SKM-1 (cell line): Measurements from ENCODE around the gene NOL4L.

Experiments used
- DNase-seq: peaks from one replicate; lab custom pipeline; 2025; ENCODE audit not compliant: unreplicated experiment; lab: John Stamatoyannopoulos, UW

NOL4L gene

DNA sequence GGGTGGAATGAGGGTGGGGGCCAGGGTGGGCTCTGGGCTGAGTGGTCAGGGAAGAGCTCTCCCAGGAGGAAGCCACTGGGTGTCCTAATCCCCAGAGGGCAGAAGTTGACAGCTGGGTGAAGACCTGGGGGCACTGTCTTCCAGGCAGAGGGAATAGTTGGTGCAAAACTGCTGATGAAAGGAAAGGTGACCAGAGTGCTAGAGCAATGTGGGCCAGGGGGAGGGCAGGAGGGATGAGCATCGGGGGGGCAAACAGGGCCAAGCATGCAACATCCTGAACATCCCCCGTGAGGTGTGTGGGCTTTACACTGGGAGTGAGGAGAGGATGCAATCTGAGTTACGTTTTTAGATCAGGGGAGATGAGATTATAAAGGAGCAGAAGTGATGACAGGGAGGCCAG lies 97.8 kb downstream of the NOL4L start:
- DNase-seq: no peak

DNA sequence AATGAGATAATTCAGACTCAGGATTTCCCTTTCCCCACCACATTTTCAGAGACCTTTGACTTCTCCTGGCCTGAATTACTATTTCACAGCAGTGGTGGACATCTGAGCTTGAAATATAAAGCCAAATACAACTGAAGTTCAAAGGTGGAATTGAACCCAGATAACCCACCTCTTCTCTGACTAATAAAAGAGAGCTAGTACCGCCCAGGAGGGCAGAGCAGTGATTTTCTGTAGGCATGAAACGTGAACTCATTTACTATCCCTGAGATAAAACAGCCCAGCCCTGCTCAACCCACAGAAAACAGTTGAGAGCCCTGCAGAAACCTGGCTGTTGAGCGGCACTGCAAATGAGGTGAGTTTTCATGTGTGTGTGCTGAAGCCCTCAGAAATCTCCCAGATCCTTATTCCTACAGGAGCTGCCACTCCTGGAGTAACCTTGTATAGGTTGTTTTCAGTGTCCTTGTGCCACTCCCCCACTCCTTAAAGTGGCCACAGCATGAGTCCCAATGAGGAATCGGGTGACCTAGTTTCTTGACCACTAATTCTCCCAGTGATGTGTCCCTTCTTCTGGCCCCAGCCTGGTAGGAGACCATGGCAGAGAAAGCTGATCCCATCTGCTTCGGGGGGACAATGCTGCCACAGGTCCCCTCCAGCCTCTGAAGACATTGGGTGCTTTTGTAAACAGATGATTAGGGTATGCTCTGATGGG lies 99.2 kb downstream of the NOL4L start:
- no peak for DNase-seq

DNA sequence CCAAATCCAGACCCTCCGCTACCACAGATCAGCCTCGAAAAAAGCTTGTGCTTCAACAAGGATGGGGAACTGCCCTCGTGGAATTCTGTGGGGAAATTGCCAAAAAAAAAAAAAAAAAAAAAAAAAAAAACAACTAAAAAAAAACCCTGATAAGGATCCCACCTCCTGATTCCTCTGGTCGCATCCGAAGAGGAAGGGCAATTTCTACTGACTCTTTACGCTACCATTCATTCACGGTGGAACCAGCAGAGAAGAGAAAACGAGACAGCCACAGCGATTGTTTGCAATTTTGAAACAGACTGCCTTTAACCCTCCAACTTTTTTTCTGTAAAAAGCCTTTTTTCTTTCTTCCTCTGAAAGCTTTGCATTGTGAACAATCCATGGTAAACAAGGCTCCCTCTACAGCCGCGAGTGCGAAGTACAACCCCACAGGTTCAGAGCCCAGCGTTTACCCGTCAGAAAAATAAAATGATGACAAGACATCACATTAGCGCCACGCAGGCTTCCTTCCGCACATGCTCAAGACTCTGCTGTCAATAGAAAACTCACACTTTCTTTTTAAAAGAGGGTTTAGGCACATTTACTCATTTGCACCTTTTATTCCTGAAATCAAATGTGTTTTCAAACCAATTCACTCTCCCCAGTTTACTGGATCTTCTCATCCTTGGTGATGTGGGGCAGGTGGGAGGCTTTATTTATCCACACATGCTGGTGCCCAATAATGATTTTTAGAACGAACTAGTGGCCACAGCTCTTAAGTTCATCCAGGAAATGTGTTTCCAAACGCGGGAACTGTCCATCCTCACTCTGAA lies 100.0 kb downstream of the NOL4L start:
- DNase-seq: peak; percentile 76

DNA sequence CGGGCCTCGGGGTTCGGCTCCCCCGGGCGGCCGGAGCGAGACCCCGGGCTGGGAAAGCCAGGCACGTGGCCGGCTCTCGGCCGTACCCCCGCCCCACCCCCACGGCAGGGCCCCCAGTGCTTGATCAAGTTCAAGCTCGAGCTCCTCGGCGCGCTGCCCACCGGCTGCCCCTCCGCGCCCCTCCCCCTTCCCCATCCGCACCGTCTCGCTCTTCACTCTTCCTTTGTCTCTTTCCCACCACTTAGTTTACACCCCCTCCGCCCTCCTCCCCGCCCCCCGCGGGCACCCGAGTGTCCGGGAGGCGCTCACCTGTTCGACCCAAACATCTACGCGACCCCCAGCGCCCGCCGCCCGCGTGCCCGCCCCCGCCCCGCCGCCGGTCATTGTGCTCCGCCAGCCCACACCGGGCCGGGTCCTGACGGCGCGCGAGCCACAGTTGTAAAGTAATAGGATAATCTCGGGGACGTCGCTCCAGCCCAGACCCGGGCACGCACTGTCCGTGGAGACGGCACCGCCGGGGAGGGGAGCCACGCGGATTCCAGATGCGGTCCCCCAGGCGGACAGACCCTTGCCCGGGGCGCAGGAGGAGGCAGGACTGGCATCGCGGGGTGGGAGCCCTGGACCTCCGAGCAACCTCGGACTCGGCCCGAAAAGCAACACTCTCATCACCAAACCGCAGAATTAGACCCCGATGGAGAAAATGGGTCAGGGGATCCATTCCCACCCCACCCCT lies 100.7 kb downstream of the NOL4L start:
- DNase-seq: no peak

DNA sequence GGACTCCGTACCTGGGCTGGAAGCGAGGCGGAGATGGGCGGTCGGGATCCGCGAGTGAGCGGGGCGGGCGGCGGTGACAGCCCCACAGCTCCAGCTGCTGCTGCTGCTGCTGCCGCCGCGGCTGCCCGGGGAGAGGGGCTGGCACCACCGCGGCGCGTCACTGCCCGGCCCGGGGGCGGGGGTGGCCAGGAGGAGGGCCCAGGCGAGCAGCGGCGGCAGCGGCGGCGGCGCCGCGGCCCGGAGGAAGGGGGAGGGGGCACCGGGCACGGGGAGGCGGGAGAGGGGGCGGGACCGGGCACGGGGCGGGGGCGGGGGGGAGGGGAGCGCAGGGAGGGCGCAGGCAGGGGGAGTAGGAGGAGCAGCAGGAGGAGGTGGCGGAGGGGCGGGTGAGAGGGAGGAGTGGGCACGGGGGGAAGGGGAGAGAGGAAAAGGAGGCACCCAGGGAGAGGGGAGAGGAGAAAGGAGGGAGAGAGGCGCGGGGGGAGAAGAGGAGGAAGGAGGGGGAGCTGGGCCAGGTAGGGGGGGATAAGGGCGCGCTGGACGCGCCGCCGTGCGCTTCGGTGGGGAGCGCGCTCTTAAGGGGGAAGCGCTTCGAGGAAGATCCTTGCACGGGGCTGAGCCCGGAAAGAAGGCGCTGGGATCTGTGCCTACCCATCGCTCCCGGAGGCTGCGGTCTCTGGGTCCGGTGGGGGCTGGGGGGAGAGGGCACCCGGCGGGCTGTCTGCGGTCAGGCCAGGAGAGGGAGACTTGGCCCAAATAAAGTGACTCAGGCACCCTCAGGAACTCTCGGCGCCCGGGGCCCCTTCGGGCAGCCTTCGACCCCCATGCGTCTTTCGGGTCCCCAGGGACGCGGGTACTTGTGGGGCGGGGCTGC lies 101.5 kb downstream of the NOL4L start:
- DNase-seq: no peak

DNA sequence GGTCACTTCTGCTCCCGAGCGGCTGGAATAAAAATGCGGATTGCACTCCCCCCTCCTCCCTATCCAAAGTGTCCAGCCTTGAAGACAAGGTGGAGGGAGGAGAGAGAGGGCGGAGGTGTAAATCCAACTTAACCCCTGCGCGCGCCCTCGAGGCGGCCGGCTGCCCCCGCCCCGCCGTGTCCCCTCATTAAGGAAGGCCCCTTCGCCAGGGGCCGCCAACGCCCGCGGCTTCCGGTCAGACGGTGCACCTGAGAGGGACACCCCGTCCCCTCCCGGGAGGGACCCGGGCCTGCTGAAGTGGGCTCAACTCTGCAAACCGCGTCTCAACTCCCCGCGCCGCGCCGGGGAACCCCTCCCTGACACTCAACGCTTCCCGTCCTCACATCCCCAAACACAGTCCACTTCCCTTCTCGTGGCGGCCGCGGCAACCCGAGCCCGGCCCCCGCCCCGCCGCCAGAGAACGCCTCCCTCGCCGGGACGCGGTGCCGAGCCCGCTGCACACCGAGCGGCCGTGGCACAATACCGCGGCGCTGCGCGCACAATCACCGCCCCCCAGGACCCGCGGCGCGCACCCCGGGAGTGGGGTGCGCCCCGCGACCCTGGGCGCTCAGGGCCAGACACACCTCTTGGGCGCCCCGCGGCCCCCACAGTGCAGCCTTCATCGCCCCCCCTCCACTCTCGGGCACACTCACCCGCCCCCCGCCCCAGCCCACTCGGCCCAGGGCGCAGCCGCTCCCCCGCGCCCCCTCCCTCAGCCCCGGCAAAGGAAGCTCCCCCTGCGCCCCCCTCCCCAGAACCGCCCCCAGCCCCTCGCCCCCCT lies 102.5 kb downstream of the NOL4L start:
- peak; percentile 11 for DNase-seq

DNA sequence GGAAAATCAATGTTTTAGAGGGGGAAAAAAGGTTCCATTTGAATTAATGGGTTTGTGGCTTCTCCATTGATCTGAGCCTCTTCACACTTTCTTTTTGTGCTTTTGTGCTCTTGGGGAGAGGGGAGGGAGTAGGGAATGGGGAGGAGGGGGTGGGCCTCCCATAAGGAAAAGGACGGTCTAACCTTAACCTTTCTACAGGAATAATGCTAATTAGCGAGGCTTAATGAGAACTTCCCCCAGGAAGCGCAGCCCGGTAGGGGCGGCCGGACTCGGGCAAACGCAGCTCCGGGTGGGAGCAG lies 103.0 kb downstream of the NOL4L start:
- no peak for DNase-seq

DNA sequence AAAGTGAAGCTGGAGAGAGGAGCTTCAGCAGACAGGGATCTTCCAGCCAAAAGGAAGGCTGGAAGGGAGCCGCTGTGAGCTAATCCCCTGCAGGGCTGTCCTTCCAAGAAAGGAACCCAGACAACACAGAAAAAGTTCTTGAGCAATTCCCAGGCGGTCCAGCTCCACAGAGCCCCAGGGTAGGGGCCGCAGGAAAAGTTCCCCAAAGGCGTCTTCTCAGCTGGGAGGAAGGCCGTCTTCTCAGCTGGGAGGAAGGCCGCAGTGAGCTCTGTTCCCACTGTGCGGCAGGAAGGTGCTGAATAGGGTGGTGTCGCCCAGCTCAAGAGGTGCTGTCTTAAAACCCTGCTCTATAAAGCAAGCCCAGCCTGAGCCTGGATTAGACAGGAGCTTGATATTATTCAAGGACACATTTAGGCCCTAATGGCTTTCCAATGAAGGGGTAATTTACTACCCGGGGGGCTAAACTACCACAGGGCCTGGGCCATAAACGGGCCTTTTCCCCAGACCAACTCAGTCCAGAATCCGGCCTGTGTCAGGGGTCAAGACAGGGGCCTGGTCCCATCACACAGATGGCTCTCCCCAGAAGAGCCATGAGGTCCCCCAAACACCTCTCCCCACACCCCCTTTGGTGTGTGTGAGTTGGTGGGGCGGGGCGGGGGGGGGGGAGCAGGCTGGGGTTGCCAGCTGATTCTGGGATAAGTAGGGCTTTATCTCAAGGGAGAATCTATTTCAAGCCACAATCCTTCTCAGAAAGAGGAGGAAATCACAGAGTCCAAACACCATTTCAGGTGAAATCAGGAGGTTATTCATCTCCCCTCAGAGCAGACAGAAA lies 103.6 kb downstream of the NOL4L start:
- no peak for DNase-seq

DNA sequence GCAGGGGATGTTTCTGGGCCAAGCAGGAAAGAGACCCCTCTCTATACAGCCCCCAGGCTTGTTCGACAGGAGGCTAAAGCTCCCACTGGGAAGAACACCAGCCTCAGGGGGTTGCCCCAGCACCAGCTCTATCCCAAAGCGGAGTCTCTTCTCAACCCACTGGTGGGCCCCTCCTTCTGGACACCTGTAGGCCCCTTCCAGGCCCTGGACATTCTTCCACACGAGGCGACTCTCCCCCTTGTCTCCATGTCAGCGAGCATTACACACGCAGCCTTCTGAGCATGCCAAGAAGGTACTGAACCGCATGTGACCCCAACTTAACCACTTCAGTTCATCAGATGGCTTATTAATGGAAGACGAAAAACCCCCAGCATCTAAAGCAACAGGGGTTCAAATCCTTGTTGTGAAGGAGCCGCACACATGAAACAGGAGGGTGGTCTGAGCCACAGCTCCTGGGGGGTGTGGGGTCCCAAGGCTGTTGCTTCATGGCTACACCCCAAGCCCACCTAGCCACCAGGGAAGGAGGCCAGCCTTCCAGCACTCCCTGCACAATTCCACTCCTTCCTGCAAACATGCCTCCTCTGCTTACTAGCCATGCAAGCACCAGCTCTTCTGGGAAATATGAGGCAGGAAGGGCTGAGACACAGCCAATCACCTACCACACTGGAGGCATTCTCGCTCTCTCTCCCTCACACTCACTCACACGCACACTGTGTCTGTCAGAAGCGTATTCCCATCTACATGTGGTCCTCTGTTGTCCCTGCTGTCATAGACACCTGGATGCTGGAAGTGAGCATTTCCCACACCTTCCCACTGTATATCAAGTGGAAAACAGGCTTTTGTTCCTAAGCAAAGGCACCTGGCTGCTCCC lies 104.5 kb downstream of the NOL4L start:
- DNase-seq: no peak

DNA sequence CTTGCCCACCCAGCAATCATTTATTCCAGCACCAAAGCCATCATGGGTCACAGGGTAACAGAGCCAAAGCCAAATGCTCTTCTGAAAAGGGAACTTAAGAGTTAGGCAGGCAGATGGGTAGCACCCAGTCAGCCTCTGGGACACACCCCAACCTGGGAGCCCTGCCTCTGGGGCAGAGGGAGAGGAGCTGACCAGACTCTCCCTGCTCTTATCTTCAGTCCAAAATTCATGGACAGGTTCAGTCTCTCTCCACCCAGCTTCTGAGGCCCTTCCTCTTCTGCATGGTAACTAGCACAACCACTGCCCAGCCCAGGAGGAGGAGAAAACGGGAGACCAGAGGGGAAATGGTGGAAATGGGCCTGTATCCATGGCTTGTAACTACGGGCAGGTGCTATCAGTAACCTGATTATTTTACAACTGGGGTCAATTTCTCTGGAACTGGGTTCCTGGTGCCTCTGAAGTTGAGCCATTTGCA lies 105.4 kb downstream of the NOL4L start:
- no peak for DNase-seq

DNA sequence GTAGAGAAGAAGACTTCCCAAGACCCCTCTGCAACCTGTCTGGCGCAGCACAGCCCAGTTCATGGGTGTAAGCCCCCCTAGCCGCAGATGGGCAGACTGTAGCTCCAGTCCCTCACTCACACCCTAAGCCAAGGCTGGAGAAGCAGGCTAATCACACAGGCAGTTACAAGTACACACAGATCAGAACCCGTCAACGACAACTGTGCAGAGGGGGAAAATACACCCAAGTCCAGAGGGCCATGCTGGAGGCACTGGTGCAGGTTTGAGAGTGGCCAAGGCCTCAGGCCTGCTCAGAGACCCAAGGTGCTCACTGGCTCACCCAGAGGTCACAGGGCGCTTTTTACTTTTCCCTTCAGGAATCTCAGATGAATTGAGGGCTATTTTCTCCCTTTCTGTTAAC lies 106.1 kb downstream of the NOL4L start:
- DNase-seq: no peak

DNA sequence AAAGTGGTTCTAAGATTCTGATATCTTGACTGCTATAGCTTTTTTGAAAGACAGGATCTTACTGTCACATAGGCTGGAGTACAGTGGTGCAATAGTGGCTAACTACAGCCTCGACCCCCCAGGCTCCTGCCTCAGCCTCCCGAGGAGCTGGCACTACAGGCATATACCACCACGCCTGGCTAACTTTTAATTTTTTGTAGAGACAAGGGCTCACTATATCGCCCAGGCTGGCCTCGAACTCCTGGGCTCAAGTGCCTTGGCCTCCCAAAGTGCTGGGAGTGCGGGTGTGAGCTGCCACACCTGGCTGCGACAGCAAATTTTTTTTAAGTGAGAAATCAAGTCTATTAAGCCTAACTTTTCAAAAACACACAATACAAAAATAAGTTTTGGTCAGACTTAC lies 106.6 kb downstream of the NOL4L start:
- DNase-seq: no peak

DNA sequence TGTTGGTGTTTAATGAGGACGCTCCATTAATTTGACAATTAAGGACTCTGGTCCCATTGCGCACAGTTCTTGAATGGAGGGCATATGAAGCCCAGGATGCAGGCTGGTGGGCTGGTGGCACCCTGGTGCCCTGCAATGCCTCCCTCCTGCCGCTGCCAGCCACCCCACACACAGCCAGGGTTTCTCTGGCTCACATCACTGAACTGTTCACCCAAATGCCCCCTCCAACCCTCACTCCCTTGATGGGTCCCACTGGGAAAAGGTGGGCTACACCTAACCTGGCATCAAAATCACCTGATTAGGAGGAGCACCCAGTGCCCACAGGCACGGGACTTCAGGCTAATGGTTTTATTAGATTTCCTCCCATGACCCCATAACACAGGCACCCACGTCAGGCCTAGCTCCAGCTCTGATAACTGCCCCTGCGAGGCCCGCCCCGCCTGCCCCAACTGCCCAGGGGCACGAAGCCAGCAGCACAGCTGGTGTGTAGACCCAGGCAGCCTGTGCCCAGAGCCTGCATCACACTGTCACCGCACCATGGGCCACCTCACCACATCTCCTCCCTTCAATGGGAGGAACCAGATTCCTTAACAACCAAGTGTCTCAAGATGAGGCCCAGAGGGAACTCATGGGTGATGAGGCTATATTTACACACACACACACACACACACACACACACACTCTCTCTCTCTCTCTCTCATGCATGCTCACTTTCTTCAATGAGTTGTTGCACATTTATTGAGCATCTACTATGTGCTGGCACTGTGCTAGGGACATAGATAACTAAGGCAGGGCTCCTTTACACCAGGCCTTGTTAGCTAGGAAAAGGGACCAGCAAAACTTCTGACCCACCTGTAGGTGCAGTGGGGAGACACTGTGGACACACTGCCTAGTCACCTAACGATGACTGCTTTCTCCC lies 107.3 kb downstream of the NOL4L start:
- DNase-seq: no peak

DNA sequence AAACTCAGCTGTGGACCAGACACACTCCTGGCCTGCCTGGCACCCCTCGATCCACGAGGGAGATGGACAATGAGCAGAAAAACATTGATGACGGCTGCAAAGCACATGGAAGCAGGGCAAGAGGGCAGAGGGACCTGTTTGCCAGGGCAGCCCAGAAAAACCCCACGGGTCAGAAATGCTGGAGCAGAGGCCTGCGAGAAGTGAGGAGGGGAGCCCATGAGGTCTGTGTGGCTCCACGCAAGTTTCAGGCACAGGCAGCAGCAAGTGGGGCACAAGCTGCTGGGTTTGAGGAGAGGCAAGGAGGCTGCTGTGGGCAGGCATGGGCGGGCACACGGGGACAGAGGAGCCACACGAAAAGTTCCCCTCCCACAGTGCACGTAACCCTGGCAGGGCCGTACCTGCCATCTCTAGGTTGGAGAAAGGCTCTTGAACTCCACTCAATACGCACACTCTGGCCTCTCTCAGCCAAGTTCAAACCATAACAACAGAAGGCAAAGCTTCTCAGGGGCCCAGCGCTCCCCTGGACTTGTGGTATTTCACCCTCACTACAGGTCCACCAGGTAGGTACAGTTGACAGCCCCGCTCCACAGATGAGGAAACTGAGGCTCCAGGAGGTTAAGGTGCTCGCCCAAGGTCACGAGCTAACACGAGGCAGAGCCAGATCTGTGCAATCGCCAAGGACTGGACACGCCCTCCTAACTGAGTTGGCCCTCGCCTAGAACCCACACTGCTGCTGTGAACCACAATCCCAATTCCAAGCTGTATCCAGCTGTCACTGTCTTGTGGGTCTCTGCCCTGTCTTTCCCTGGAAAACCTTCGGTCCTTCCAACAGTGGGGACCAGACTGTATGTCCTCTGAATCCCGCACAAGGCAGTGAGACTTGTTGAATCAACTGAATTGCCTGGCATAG lies 108.2 kb downstream of the NOL4L start:
- no peak for DNase-seq

DNA sequence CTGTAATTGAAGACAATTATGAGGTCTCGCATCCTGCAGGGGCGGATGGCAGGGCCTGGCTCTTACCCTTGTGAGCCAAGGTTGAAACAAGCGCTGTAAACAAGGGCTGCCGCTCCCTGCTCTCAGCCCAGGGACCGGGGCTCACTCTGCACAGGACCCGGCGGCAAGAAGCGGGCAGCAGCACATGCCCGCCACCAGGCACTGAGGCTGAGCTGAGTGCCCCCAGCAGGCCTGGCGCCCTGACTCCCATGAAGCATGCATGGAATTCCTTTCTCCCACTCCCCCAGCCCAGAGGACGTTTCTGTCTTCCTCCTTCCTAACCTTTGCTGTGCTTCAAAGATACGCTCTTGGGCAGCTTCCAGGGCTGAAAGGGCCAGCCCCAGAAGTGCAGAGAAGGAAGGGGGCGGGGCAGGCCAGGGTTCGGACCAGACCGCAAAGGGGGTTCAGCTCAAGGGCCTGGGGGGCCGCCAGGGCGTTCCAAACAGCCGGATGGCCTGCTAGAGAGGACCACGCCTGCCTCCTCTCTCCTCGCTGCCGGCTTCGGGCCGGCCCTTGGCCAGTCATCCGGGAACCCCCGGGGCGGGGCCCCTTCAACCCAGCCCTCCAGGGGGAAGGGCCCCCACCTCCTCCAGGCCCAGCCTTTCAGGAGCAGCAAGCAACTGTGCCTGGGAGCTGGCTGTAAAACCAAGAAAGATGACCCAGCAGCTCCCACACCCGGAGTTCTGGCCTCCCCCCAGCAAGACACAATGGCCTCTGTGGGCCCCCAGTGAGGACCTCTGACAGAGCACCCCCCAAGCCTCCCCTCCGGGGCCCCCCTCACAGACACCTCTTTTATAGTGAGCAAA lies 109.9 kb downstream of the NOL4L start:
- no peak for DNase-seq

DNA sequence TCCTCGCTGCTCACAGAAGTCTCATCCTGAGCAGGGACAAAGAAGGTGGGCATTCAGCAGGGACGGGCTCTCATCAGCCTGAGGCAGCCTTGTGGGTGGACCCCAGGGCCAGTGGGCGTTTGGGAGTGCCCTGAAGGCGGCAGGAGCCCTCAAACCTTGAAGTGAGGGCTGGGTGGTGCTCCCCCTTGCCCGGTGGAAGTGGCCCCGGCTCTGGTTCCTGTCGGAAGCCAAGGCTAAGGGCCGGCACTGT lies 110.5 kb downstream of the NOL4L start:
- DNase-seq: no peak
